ENCODE data around the gene RFTN1.

The RFTN1 gene

GRCh38 chr3:16365491-16366128, 147.9 kb downstream of the RFTN1 start:
- no peak for DNase-seq (ENCODE audit: low read depth)
- TF ChIP-seq, protein P1, sequence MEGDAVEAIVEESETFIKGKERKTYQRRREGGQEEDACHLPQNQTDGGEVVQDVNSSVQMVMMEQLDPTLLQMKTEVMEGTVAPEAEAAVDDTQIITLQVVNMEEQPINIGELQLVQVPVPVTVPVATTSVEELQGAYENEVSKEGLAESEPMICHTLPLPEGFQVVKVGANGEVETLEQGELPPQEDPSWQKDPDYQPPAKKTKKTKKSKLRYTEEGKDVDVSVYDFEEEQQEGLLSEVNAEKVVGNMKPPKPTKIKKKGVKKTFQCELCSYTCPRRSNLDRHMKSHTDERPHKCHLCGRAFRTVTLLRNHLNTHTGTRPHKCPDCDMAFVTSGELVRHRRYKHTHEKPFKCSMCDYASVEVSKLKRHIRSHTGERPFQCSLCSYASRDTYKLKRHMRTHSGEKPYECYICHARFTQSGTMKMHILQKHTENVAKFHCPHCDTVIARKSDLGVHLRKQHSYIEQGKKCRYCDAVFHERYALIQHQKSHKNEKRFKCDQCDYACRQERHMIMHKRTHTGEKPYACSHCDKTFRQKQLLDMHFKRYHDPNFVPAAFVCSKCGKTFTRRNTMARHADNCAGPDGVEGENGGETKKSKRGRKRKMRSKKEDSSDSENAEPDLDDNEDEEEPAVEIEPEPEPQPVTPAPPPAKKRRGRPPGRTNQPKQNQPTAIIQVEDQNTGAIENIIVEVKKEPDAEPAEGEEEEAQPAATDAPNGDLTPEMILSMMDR (IDR thresholded peaks at IDR 0.05; ENCODE audit: insufficient read depth, low read depth, low read length, missing control alignments): no peak
- H3K4me3 ChIP-seq (ENCODE audit: low read length): no peak overlapping the region

DNA sequence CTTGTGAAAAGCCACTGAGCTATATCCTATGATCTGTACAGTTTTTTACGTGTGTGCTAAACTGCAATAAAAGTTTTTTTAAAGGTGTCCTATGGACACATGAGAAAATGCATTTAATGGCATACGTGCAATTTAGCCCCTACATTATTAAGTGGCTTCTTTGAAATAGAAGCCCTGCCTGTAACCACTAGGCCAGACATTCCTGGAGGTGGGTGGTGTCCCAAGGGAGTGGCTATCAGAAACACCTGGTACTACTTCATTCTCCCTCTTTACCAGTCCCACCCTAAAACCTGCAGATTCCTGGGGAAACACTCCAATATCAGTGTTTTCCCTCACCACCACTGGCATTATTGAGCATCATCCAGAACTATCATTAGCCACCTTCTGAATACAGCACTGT, 148.5 kb downstream of the RFTN1 start:
- no peak overlapping the region for H3K4me3 ChIP-seq (ENCODE audit: low read length)
- TF ChIP-seq, protein P1 (IDR thresholded peaks at IDR 0.05; ENCODE audit: insufficient read depth, low read depth, low read length, missing control alignments): no peak
- DNase-seq (ENCODE audit: low read depth): no peak

DNA sequence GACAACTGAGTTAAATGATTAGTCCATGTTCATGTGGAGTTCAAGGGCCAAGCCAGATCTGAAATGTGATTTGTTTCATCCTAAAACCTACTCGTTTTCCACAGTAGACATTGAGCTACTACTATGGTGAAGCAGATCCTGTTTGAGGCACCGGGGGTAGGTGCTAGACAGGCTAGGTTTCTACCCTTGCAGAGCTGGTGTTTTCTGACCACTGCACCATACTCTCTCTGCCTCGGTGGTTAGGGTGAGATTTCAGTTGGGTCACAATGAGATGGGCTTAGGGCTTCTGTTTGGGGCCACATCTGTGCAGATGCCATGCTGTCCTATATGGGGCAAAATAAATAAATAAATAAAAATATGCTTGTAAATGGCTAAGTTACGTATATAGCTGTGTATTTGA, 149.2 kb downstream of the RFTN1 start:
- TF ChIP-seq, protein P1 (IDR thresholded peaks at IDR 0.05; ENCODE audit: insufficient read depth, low read depth, low read length, missing control alignments): no peak
- no peak for DNase-seq (ENCODE audit: low read depth)

GRCh38 chr3:16363636-16364035, 149.9 kb downstream of the RFTN1 start:
- no peak for DNase-seq (ENCODE audit: low read depth)
- H3K4me3 ChIP-seq (ENCODE audit: low read length): no peak overlapping the region
- TF ChIP-seq, protein P1 (IDR thresholded peaks at IDR 0.05; ENCODE audit: insufficient read depth, low read depth, low read length, missing control alignments): no peak

More for the DNA sequence above, 149.2 kb downstream of the RFTN1 start:
- no peak overlapping the region for H3K4me3 ChIP-seq (ENCODE audit: low read length)

GRCh38 chr3:16362770-16363169, 150.7 kb downstream of the RFTN1 start:
- TF ChIP-seq, protein P1 (IDR thresholded peaks at IDR 0.05; ENCODE audit: insufficient read depth, low read depth, low read length, missing control alignments): no peak
- peak; percentile 39 for DNase-seq (ENCODE audit: low read depth)
- no peak overlapping the region for H3K4me3 ChIP-seq (ENCODE audit: low read length)

DNA sequence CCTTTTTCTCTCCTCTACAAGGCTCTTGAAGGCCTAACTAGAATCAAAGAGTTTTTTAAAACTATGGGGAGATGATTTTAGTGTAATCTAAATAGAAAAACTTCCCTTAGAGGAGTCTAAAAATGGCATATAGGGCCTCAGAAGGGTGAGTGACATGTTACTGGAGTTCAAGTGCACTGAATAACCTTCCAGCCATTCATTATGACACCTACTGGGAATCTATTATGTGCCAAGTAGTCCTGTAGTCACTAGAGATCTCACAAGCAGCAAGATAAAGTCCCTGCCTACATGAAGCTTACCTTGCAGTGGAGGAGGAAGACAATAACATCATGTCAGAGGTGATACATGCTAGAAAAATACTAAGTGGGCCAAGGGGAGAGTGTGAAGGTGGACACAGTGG, 152.4 kb downstream of the RFTN1 start:
- DNase-seq (ENCODE audit: low read depth): no peak
- H3K4me3 ChIP-seq (ENCODE audit: low read length): no peak overlapping the region
- TF ChIP-seq, protein P1 (IDR thresholded peaks at IDR 0.05; ENCODE audit: insufficient read depth, low read depth, low read length, missing control alignments): no peak

- no peak for DNase-seq (ENCODE audit: low read depth)
- TF ChIP-seq, protein P1 (IDR thresholded peaks at IDR 0.05; ENCODE audit: insufficient read depth, low read depth, low read length, missing control alignments): no peak
- H3K4me3 ChIP-seq (ENCODE audit: low read length): no peak overlapping the region
Observed at GRCh38 chr3:16359331-16359730, 154.2 kb downstream of the RFTN1 start.

All from epithelial cell of esophagus (primary cell).